GM19328 (cell line): ENCODE data around the gene NLRC3.

Experiments
- ATAC-seq: cut with Tn5 transposase; IDR thresholded peaks from one replicate; pipeline ENCODE4 v1.9.1; 2021; ENCODE audit warnings: mild to moderate bottlenecking, moderate library complexity; ENCODE audit not compliant: unreplicated experiment

NLRC3 gene

GRCh38 chr16:3599121-3599520 is 21.9 kb upstream of the NLRC3 start:
- no peak for ATAC-seq

GRCh38 chr16:3598236-3598635 is 21.0 kb upstream of the NLRC3 start:
- no peak for ATAC-seq

- ATAC-seq: no peak
These were observed 20.5 kb upstream of the NLRC3 start for GRCh38 chr16:3597676-3598075.

- no peak for ATAC-seq
These were observed 20.0 kb upstream of the NLRC3 start for GRCh38 chr16:3597226-3597625.

- ATAC-seq: no peak
These were observed 19.1 kb upstream of the NLRC3 start for GRCh38 chr16:3596101-3596861.

GRCh38 chr16:3595521-3596021 is 18.4 kb upstream of the NLRC3 start:
- no peak for ATAC-seq

- ATAC-seq: no peak
These were observed 17.9 kb upstream of the NLRC3 start for GRCh38 chr16:3595110-3595486.

- ATAC-seq: no peak
These were observed 17.3 kb upstream of the NLRC3 start for GRCh38 chr16:3594316-3595109.

GRCh38 chr16:3592559-3592958 is 15.4 kb upstream of the NLRC3 start:
- no peak for ATAC-seq

- ATAC-seq: no peak
These were observed 14.8 kb upstream of the NLRC3 start for GRCh38 chr16:3591991-3592390.

GRCh38 chr16:3591436-3591803 is 14.2 kb upstream of the NLRC3 start:
- no peak for ATAC-seq

GRCh38 chr16:3590736-3591435 is 13.7 kb upstream of the NLRC3 start:
- no peak for ATAC-seq

- ATAC-seq: no peak
These were observed 12.9 kb upstream of the NLRC3 start for GRCh38 chr16:3589991-3590701.

- no peak for ATAC-seq
These were observed 12.3 kb upstream of the NLRC3 start for GRCh38 chr16:3589441-3589921.

GRCh38 chr16:3589001-3589400 is 11.8 kb upstream of the NLRC3 start:
- ATAC-seq: no peak

GRCh38 chr16:3587547-3588110 is 10.4 kb upstream of the NLRC3 start:
- ATAC-seq: no peak

GRCh38 chr16:3584412-3584811 is 7.2 kb upstream of the NLRC3 start:
- no peak for ATAC-seq

GRCh38 chr16:3583303-3584038 is 6.3 kb upstream of the NLRC3 start:
- no peak for ATAC-seq

- no peak for ATAC-seq
These were observed 5.3 kb upstream of the NLRC3 start for GRCh38 chr16:3582276-3583165.
